Coronary artery (tissue), 2 donors: Measurements from ENCODE around the gene PPP1R18.

Experiments used
- DNase-seq: peaks from one replicate; pipeline ENCODE4 v3.0.0-alpha.2; 2017; ENCODE audit warnings: low spot score
- H3K27ac ChIP-seq, 2 donors: fragments of 200-600 bp; sonication (generic); one replicate each; pipeline ENCODE4 v1.5.1; 2016 to 2019
- H3K4me3 ChIP-seq: fragments of 200-600 bp; sonication (generic); 2 replicates; pipeline ENCODE4 v1.5.1; 2016; ENCODE audit warnings: mild to moderate bottlenecking, moderate library complexity
- TF ChIP-seq, protein P1 (sequence below): fragments of 200-600 bp; sonication (generic); IDR thresholded peaks from one replicate; pipeline ENCODE4 v1.5.1; 2019; ENCODE audit warnings: antibody characterized with exemption

PPP1R18 gene

DNA sequence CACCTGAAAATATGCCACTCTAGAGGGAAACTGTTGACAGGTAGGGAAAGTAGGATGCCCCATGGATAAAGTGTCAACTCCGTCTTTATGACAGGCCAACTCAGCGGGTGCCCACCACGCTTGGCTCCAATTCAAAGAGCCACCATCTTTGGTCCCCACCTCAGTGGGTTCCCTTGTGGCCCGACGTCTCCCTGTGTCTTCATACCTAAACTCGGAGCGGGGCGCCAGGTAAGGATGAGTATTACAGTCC lies 30.4 kb upstream of the PPP1R18 start:
- no peak for DNase-seq
- TF ChIP-seq, protein P1, sequence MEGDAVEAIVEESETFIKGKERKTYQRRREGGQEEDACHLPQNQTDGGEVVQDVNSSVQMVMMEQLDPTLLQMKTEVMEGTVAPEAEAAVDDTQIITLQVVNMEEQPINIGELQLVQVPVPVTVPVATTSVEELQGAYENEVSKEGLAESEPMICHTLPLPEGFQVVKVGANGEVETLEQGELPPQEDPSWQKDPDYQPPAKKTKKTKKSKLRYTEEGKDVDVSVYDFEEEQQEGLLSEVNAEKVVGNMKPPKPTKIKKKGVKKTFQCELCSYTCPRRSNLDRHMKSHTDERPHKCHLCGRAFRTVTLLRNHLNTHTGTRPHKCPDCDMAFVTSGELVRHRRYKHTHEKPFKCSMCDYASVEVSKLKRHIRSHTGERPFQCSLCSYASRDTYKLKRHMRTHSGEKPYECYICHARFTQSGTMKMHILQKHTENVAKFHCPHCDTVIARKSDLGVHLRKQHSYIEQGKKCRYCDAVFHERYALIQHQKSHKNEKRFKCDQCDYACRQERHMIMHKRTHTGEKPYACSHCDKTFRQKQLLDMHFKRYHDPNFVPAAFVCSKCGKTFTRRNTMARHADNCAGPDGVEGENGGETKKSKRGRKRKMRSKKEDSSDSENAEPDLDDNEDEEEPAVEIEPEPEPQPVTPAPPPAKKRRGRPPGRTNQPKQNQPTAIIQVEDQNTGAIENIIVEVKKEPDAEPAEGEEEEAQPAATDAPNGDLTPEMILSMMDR, result no peak
- peak overlapping the region; percentile 76 to 95 for H3K27ac ChIP-seq
- H3K4me3 ChIP-seq, result peak overlapping the region; percentile 85

DNA sequence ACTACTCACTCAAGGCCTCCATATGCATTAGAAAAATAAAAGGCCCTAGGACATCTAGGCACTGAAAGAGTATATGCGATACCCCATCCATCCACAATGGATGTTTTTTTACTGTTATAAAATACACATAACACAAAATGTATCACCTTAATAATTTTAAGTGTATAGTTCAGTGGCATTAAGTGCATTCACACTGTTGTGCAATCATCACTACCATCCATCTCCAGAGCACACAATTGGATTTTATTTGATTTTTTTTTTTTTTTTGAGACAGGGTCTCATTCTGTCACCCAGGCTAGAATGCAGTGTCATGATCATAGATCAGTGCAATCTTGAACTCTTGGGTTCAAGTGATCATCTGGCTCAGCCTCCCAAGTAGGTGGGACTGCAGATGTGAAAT lies 27.8 kb upstream of the PPP1R18 start:
- Histone ChIP-seq H3K4me3 (no peak overlapping the region), H3K27ac (no peak overlapping the region)
- TF ChIP-seq, protein P1, result no peak
- no peak for DNase-seq

DNA sequence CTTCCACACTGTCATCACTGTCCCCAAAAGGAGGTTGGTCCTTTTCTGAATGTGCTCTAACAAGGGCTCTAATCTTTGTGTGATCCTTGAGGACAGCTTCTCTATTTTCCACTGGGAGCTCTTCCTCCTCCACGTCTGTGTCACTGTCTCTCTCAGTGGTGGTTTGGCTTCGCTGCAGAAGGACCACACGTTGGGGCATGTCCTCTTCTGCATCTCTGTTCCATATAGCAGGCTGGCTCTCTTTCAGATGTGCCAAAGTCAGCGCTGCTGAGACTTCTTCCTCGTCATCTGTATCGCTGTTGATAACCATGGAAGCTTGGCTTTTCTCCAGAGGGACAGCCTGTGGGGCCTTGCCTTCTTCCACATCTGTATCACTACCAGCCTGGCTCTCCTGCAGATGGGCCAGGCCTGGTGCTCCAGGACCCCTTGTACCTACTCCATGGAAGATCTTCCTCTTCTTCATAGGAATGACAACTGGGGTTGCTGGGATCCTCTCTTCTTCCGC lies 26.0 kb upstream of the PPP1R18 start:
- Histone ChIP-seq H3K27ac (no peak overlapping the region), H3K4me3 (no peak overlapping the region)
- no peak for DNase-seq
- TF ChIP-seq, protein P1, result no peak

DNA sequence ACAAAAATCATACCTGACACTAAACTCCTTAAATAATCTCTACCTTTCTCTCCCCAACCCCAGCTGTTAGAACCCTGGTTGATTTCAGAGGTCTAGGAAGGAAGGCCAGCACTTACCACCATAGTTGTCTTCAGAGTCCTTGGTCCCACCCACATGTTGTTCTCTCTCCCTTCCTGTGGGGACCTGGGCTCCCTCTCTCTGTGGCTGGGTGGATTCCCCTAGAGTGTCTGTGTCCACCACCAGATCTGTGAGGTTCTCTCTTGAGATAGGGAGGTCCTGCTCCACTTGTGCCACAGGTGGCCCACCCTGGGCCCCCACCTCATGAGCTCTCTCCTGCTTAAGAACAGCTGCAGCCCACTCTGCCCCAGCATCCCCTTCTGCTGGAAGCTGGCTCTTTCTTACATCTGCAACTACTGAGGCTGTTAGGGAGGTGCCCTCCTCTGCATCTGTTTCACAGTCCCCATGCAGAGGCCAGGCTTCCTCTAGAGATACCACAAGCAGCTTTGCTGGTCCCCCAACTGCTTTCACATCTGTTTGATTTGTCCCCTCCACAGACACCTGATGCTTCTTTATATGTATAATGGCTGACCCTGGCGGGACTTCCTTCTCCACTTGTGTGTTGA lies 25.4 kb upstream of the PPP1R18 start:
- DNase-seq, result no peak
- TF ChIP-seq, protein P1, result no peak
- Histone ChIP-seq H3K27ac (no peak overlapping the region), H3K4me3 (no peak overlapping the region)

DNA sequence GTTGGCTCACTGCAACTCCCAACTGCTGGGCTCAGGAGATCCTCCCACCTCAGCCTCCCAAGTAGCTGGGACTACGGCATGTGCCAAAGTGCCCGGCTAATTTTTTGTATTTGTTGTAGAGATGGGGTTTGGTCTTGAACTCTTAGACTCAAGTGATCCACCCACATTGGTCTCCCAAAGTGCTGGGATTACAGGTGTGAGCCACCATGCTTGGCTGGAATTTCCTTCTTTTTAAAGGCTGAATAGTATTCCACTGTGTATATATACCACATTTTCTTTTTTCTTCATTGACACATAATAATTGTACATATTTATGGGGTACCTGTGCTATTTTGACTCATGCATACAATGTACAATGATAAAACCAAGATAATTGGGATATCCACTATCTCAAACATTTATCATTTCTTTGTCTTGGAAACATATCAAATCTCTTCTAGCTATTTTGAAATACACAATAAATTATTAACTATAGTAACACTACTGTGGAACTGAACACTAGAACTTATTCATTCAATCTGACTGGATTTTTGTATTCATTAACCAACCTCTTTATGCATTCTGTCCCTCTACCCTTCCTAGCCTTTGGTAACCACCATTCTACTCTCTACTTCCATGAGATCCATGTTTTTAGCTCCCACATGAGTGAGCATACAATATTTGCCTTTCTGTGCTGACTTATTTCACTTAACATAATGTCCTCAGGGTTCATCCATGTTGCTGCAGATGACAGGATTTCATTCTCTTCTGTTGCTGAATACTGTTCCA lies 22.8 kb upstream of the PPP1R18 start:
- TF ChIP-seq, protein P1, result no peak
- no peak for DNase-seq
- no peak overlapping the region for H3K4me3 ChIP-seq
- H3K27ac ChIP-seq, result no peak overlapping the region

DNA sequence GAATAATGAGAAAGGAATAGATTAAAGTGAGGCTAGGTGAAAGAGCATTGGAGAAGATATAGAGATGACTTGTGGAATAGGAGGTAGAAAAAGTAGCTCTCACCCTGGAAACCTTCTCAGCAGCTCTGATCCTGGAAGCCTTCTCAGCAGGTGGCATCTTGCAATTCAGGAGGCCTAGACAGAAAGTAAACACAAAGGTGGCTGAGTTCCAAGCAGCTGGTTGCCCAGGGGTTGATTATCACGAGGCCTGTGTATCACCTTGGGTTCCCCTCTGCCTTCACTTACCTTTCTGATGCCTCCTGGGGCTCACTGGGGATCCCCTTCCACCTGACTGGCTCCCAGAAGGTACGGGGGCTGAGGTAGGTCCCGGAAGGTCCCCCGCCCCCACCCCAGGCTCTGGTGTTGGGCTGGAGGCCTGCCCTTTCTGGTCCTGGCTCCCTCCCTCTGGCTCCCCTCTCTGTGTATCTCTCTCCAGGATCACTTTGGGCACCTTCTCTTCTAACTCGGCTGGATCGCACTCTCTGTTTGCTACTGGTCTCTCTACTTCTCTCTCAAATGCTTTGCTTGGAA lies 20.9 kb upstream of the PPP1R18 start:
- DNase-seq, result peak; percentile 49
- no peak overlapping the region for H3K27ac ChIP-seq
- H3K4me3 ChIP-seq, result no peak overlapping the region
- TF ChIP-seq, protein P1, result no peak

DNA sequence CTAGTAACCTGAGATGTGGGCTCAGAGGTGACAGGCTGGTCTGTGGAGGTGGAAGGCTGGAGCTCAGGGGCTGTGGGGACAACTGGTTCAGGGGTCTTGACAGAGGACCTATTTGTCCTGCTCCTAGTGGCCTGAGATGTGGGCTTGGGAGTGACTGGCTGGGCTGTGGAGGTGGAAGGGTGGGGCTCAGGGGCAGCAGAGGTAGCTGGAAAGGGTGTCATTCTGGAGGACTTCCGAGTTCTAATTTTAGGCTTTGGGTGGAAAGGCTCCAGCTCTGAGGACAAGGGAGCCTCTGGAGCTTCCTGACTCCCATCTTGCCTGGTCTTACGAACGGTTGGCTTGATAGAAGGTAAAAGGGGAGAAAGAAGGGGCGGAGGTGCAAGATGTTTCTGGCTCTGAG lies 19.2 kb upstream of the PPP1R18 start:
- Histone ChIP-seq H3K4me3 (no peak overlapping the region), H3K27ac (no peak overlapping the region)
- peak; percentile 49 for DNase-seq
- TF ChIP-seq, protein P1, result no peak
